Neutrophil (primary cell): ENCODE results near the gene TRA2A.
"Not testable (repeated sequence)": the region's sequence is repeated elsewhere in the genome, so short reads cannot be mapped to it uniquely, and the experiment has no call there.

Experiments used
- H3K27ac ChIP-seq: fragments of 200-600 bp; sonication (generic); 2 replicates; pipeline ENCODE4 v1.5.1; 2016; ENCODE audit warnings: mild to moderate bottlenecking, moderate library complexity
- H3K27me3 ChIP-seq: fragments of 200-600 bp; sonication (generic); 2 replicates; pipeline ENCODE4 v1.6.0; 2016; ENCODE audit warnings: mild to moderate bottlenecking
- H3K36me3 ChIP-seq: fragments of 200-600 bp; sonication (generic); 2 replicates; pipeline ENCODE4 v1.5.1; 2017
- H3K4me1 ChIP-seq, 2 experiments: fragments of 200-600 bp in 1 of 2; sonication (generic) in 1 of 2; 1 replicate in 1 of 2; 2 replicates in 1 of 2; pipeline versions ENCODE4 v1.5.1 to v1.6.1; 2013 to 2016; ENCODE audit warnings: low read depth in 1 of 2, low read length in 1 of 2, mild to moderate bottlenecking in 1 of 2, moderate library complexity in 1 of 2; ENCODE audit not compliant: control insufficient read depth in 1 of 2, insufficient read depth in 1 of 2
- H3K4me3 ChIP-seq, 2 experiments: fragments of 200-600 bp in 1 of 2; sonication (generic) in 1 of 2; 1 replicate in 1 of 2; 2 replicates in 1 of 2; pipeline ENCODE4 v1.5.1; 2013 to 2016; ENCODE audit warnings: low read depth in 1 of 2, low read length in 1 of 2, mild to moderate bottlenecking in 1 of 2, moderate library complexity in 1 of 2
- H3K9me3 ChIP-seq: fragments of 200-600 bp; sonication (generic); 2 replicates; pipeline ENCODE4 v1.5.1; 2016
- TF ChIP-seq, protein P1 (sequence below): fragments of 200-600 bp; sonication (generic); IDR thresholded peaks from 2 replicates; pipeline ENCODE4 v1.5.1; 2016; ENCODE audit warnings: antibody characterized with exemption

The TRA2A gene

GRCh38 chr7:23491502-23491901, 40.3 kb downstream of the TRA2A start:
- Histone ChIP-seq H3K4me1 (peaks cover 9 to 12% of the 10 kb centered on the region in 2 experiments), H3K4me3 (peak overlapping the region in 1 of 2 experiments; percentile 69), H3K9me3 (no peaks in the 10 kb centered on the region), H3K27me3 (no peaks in the 10 kb centered on the region), H3K27ac (no peak overlapping the region), H3K36me3 (peaks cover 7% of the 10 kb centered on the region)
- TF ChIP-seq, protein P1, sequence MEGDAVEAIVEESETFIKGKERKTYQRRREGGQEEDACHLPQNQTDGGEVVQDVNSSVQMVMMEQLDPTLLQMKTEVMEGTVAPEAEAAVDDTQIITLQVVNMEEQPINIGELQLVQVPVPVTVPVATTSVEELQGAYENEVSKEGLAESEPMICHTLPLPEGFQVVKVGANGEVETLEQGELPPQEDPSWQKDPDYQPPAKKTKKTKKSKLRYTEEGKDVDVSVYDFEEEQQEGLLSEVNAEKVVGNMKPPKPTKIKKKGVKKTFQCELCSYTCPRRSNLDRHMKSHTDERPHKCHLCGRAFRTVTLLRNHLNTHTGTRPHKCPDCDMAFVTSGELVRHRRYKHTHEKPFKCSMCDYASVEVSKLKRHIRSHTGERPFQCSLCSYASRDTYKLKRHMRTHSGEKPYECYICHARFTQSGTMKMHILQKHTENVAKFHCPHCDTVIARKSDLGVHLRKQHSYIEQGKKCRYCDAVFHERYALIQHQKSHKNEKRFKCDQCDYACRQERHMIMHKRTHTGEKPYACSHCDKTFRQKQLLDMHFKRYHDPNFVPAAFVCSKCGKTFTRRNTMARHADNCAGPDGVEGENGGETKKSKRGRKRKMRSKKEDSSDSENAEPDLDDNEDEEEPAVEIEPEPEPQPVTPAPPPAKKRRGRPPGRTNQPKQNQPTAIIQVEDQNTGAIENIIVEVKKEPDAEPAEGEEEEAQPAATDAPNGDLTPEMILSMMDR, result no peak

GRCh38 chr7:23490357-23491135, 41.2 kb downstream of the TRA2A start:
- no peaks in the 10 kb centered on the region for H3K9me3 ChIP-seq
- peaks cover 7% of the 10 kb centered on the region for H3K36me3 ChIP-seq
- H3K27ac ChIP-seq, result peak overlapping the region; percentile 74
- peaks cover 9 to 12% of the 10 kb centered on the region in 2 experiments for H3K4me1 ChIP-seq
- TF ChIP-seq, protein P1, result no peak
- peaks cover 7% of the 10 kb centered on the region for H3K27me3 ChIP-seq
- peak overlapping the region; percentile 61 to 69 for H3K4me3 ChIP-seq

DNA sequence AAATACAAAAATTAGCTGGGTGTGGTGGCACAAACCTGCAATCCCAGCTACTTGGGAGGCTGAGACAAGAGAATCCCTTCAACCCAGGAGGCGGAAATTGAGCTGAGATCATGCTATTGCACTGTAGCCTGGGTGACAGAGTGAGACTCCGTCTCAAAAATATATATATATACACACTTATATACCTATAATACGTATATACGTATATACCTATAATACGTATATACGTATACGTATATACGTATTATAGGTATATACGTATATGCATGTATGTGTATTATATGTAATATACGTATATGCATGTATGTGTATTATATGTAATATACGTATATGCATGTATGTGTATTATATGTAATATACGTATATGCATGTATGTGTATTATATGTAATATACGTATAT, 43.1 kb downstream of the TRA2A start:
- H3K36me3 ChIP-seq, H3K9me3 ChIP-seq, H3K27ac ChIP-seq, H3K4me3 ChIP-seq: not testable (repeated sequence)
- Histone ChIP-seq H3K4me1 (peaks cover 9 to 12% of the 10 kb centered on the region in 2 experiments), H3K27me3 (peaks cover 16% of the 10 kb centered on the region)

GRCh38 chr7:23487670-23488069, 44.1 kb downstream of the TRA2A start:
- Histone ChIP-seq H3K4me3 (no peak overlapping the region), H3K9me3 (no peaks in the 10 kb centered on the region), H3K27me3 (peaks cover 26% of the 10 kb centered on the region), H3K27ac (no peak overlapping the region), H3K36me3 (peaks cover under 1% of the 10 kb centered on the region), H3K4me1 (peaks cover 9 to 12% of the 10 kb centered on the region in 2 experiments)
- TF ChIP-seq, protein P1, result no peak

DNA sequence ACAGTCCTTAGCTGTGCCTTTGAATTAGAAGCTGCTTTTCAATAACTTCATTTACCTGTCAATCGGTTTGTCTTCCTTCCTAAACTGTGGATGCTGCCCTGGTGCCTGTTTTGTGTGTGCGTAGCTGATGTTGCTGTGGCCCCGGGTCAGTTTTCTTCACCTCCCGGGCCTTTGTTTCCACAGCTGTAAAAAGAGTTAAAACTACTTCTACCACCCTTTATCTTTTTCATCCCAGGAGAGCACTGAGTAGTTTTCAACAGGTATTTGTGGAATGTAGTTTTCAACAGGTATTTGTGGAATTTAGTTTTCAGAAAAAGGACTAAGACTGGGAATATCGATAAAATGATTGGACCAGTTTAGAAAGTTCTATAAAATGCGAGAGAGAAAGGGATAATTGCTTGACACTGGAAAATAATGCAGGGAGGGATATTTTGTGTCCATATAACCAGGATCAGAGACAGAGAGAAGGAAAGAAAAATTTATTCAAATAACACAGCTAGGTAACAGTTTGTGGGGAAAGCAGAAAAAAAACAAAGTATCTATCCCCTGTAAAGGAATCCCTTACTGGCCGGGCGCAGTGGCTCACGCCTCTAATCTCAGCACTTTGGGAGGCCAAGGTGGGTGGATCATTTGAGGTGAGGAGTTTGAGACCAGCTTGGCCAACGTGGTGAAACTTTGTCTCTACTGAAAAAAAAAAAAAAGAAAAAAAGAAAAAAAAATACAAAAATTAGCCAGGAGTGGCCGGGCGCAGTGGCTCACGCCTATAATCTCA, 45.6 kb downstream of the TRA2A start:
- Histone ChIP-seq H3K27me3 (peaks cover 41% of the 10 kb centered on the region), H3K4me1 (peaks cover 5 to 8% of the 10 kb centered on the region in 2 experiments), H3K9me3 (no peaks in the 10 kb centered on the region), H3K4me3 (no peak overlapping the region), H3K27ac (no peak overlapping the region), H3K36me3 (no peaks in the 10 kb centered on the region)
- TF ChIP-seq, protein P1, result no peak

DNA sequence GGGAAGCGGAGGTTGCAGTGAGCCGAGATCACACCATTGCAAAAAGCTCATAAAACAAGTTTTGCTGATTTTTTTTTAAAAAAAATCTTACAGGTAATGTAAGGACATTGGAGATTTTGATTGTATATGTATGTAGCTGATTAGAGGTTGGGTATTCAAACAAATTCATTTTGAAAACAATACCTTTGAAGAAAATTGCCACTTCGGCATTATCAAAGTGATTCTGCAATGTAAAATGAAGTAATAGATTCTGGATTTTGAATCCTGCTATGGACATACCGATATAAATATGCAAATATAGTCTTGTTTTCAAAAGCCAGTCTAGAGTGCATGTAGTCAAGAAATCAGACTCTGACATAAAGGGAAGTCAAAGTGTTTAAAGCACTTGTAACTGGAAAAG, 49.1 kb downstream of the TRA2A start:
- H3K36me3 ChIP-seq, result no peaks in the 10 kb centered on the region
- TF ChIP-seq, protein P1, result no peak
- H3K4me1 ChIP-seq, result no peaks in the 10 kb centered on the region
- H3K27me3 ChIP-seq, result peaks cover 76% of the 10 kb centered on the region
- H3K4me3 ChIP-seq, result no peak overlapping the region
- H3K9me3 ChIP-seq, result no peaks in the 10 kb centered on the region
- H3K27ac ChIP-seq, result no peak overlapping the region
